ENCODE measurements around the gene BLOC1S2. TPM values are rescaled to one million over a fixed set of nuclear protein-coding genes. Genes with fewer than 3 reads are reported as not detected.

Gene BLOC1S2
- total RNA-seq, 1 experiment from 2014 or later = 19.4 TPM

GRCh38 chr10:100223879-100224278 is 62.6 kb downstream of the BLOC1S2 start:
- no peak for TF ChIP-seq CTCF (IDR thresholded peaks at IDR 0.05; ENCODE audit: unreplicated experiment)
- no peak overlapping the region for H3K4me3 Mint-ChIP-seq (ENCODE audit: low read depth, unreplicated experiment)

More at GRCh38 chr10:100223879-100224278, 62.6 kb downstream of the BLOC1S2 start:
- DNase-seq = no peak
- no TSS peak for BruUV-seq (replicated peaks)
- Mint-ChIP-seq H3K4me1 (ENCODE audit: low read depth, unreplicated experiment) (peaks cover 6% of the 10 kb centered on the region), H3K27me3 (ENCODE audit: unreplicated experiment) (no peaks in the 10 kb centered on the region), H3K9me3 (ENCODE audit: low read depth, unreplicated experiment) (no peaks in the 10 kb centered on the region), H3K36me3 (ENCODE audit: insufficient read depth, unreplicated experiment) (peaks cover 5% of the 10 kb centered on the region), H3K27ac (ENCODE audit: unreplicated experiment) (no peak overlapping the region)
- CTCF ChIA-PET = no interaction called here
- intact Hi-C loops (cut with micrococcal nuclease; ENCODE audit: unreplicated experiment) = no loop called here

Other genes with a start within 250 kb of the BLOC1S2 start
- gene CPN1, start 204.8 kb downstream of the BLOC1S2 start, total RNA-seq (2022) = not detected in 2 replicates
- 32.2 and 33.7 TPM in 2 replicates for gene ERLIN1, start 100.7 kb downstream of the BLOC1S2 start, total RNA-seq (2022)
- gene CHUK, start 57.1 kb downstream of the BLOC1S2 start, total RNA-seq (2022) = 14.5 and 15.3 TPM in 2 replicates
- 17.3 and 22.9 TPM in 2 replicates for gene CWF19L1, start 19.0 kb downstream of the BLOC1S2 start, total RNA-seq (2022)
- gene PKD2L1, start 43.5 kb upstream of the BLOC1S2 start, total RNA-seq (2022) = not detected in 2 replicates
- gene SCD, start 60.6 kb upstream of the BLOC1S2 start, total RNA-seq (2022) = 173 and 225 TPM in 2 replicates
- gene WNT8B, start 176.3 kb upstream of the BLOC1S2 start, total RNA-seq (2022) = 0.17 TPM in 1 of 2 replicates, not detected in the other
- gene SEC31B, start 233.2 kb upstream of the BLOC1S2 start, total RNA-seq (2022) = 6.5 and 6.7 TPM in 2 replicates
- 123 and 128 TPM in 2 replicates for gene NDUFB8, start 243.2 kb upstream of the BLOC1S2 start, total RNA-seq (2022)
- gene HIF1AN, start 249.3 kb upstream of the BLOC1S2 start, total RNA-seq (2022) = 35.8 and 36.3 TPM in 2 replicates

Measured in Calu3 (cell line).